ENCODE results near the gene ZNF593.

ZNF593 gene

GRCh38 chr1:26169669-26170471 is at the start of gene ZNF593:
TSS of gene ZNF593 (plus strand) at chr1:26169908. CDS start at chr1:26169984, 76 bp downstream.
- peak; percentile 89 for DNase-seq

- DNase-seq = no peak
Observed at GRCh38 chr1:26121854-26122773, 47.6 kb upstream of the ZNF593 start.

GRCh38 chr1:26122988-26123973 is 46.4 kb upstream of the ZNF593 start:
- DNase-seq = no peak

- no peak for DNase-seq
Observed at GRCh38 chr1:26124418-26125331, 45.0 kb upstream of the ZNF593 start.

GRCh38 chr1:26125382-26125781 is 44.3 kb upstream of the ZNF593 start:
- no peak for DNase-seq

- no peak for DNase-seq
Observed at GRCh38 chr1:26125946-26126320, 43.8 kb upstream of the ZNF593 start.

- DNase-seq = peak; percentile 38
Observed at GRCh38 chr1:26126321-26127084, 43.2 kb upstream of the ZNF593 start.

GRCh38 chr1:26127235-26128163 is 42.2 kb upstream of the ZNF593 start:
- DNase-seq = no peak

- DNase-seq = no peak
Observed at GRCh38 chr1:26129778-26130177, 39.9 kb upstream of the ZNF593 start.

- no peak for DNase-seq
Observed at GRCh38 chr1:26130695-26131094, 39.0 kb upstream of the ZNF593 start.

GRCh38 chr1:26132128-26132833 is 37.4 kb upstream of the ZNF593 start:
- DNase-seq = no peak

GRCh38 chr1:26132834-26133167 is 36.9 kb upstream of the ZNF593 start:
- DNase-seq = no peak

GRCh38 chr1:26134466-26134865 is 35.2 kb upstream of the ZNF593 start:
- DNase-seq = no peak

GRCh38 chr1:26138974-26139558 is 30.6 kb upstream of the ZNF593 start:
- no peak for DNase-seq

- no peak for DNase-seq
Observed at GRCh38 chr1:26142159-26142558, 27.5 kb upstream of the ZNF593 start.

GRCh38 chr1:26145041-26145959 is 24.4 kb upstream of the ZNF593 start:
- DNase-seq = peak; percentile 70

GRCh38 chr1:26145960-26146294 is 23.8 kb upstream of the ZNF593 start:
- DNase-seq = no peak

GRCh38 chr1:26148887-26149286 is 20.8 kb upstream of the ZNF593 start:
- no peak for DNase-seq
